ENCODE measurements around the gene TNFAIP2.
"Not testable (repeated sequence)": the region's sequence is repeated elsewhere in the genome, so short reads cannot be mapped to it uniquely, and the experiment has no call there.

TNFAIP2 gene

GRCh38 chr14:103116636-103117035, 6.6 kb upstream of the TNFAIP2 start:
- H3K9ac ChIP-seq (ENCODE audit: low read length) = no peak overlapping the region
- no peaks in the 10 kb centered on the region for H4K20me1 ChIP-seq (ENCODE audit: insufficient read depth, low read length)
- no peak overlapping the region for H3K4me2 ChIP-seq (ENCODE audit: low read length)
- peaks cover 35% of the 10 kb centered on the region for H3K4me1 ChIP-seq (ENCODE audit: insufficient read depth, low read length, severe bottlenecking)
- no peaks in the 10 kb centered on the region for H3K9me2 ChIP-seq (ENCODE audit: low read depth, low read length)
- no peaks in the 10 kb centered on the region for H3K27me3 ChIP-seq (ENCODE audit: insufficient read depth, low read length)
- H3K27ac ChIP-seq (ENCODE audit: low read depth, low read length, poor library complexity, severe bottlenecking) = no peak overlapping the region
- no peaks in the 10 kb centered on the region for H3F3A ChIP-seq (ENCODE audit: insufficient read depth, low read length)
- H3K9me3 ChIP-seq (ENCODE audit: low read length) = no peaks in the 10 kb centered on the region
- H3K36me3 ChIP-seq (ENCODE audit: insufficient read depth, low read length) = no peaks in the 10 kb centered on the region
- H3K79me2 ChIP-seq (ENCODE audit: insufficient read depth, low read length) = no peaks in the 10 kb centered on the region
- TF ChIP-seq EZH2 (IDR thresholded peaks at IDR 0.05; ENCODE audit: borderline replicate concordance, low read length) (no peak), CTCF (IDR thresholded peaks at IDR 0.05; ENCODE audit: low read length) (no peak)
- no peak overlapping the region for H2AFZ ChIP-seq (ENCODE audit: low read length)
- no peak overlapping the region for H3K4me3 ChIP-seq (ENCODE audit: low read depth, low read length, poor library complexity, severe bottlenecking)

GRCh38 chr14:103117499-103117898, 5.8 kb upstream of the TNFAIP2 start:
- H3K27ac ChIP-seq (ENCODE audit: low read depth, low read length, poor library complexity, severe bottlenecking); H3F3A ChIP-seq (ENCODE audit: insufficient read depth, low read length); H3K79me2 ChIP-seq (ENCODE audit: insufficient read depth, low read length); H3K27me3 ChIP-seq (ENCODE audit: insufficient read depth, low read length); H2AFZ ChIP-seq (ENCODE audit: low read length); H3K36me3 ChIP-seq (ENCODE audit: insufficient read depth, low read length); H3K9me3 ChIP-seq (ENCODE audit: low read length); H3K9ac ChIP-seq (ENCODE audit: low read length); H3K9me2 ChIP-seq (ENCODE audit: low read depth, low read length); H4K20me1 ChIP-seq (ENCODE audit: insufficient read depth, low read length); H3K4me2 ChIP-seq (ENCODE audit: low read length); H3K4me3 ChIP-seq (ENCODE audit: low read depth, low read length, poor library complexity, severe bottlenecking): not testable (repeated sequence)
- H3K4me1 ChIP-seq (ENCODE audit: insufficient read depth, low read length, severe bottlenecking) = peaks cover 26% of the 10 kb centered on the region

- Histone ChIP-seq H3K27me3 (ENCODE audit: insufficient read depth, low read length) (no peaks in the 10 kb centered on the region; the same call in 1 of the 2 replicates), H3K79me2 (ENCODE audit: insufficient read depth, low read length) (no peaks in the 10 kb centered on the region), H3K36me3 (ENCODE audit: insufficient read depth, low read length) (no peaks in the 10 kb centered on the region), H3K9me3 (ENCODE audit: low read length) (no peaks in the 10 kb centered on the region), H2AFZ (ENCODE audit: low read length) (no peak overlapping the region), H4K20me1 (ENCODE audit: insufficient read depth, low read length) (no peaks in the 10 kb centered on the region), H3K4me3 (ENCODE audit: low read depth, low read length, poor library complexity, severe bottlenecking) (no peak overlapping the region), H3F3A (ENCODE audit: insufficient read depth, low read length) (no peaks in the 10 kb centered on the region), H3K9ac (ENCODE audit: low read length) (no peak overlapping the region), H3K9me2 (ENCODE audit: low read depth, low read length) (no peaks in the 10 kb centered on the region), H3K4me1 (ENCODE audit: insufficient read depth, low read length, severe bottlenecking) (peaks cover 20% of the 10 kb centered on the region), H3K4me2 (ENCODE audit: low read length) (no peak overlapping the region), H3K27ac (ENCODE audit: low read depth, low read length, poor library complexity, severe bottlenecking) (no peak overlapping the region)
- no peak for TF ChIP-seq EZH2 (IDR thresholded peaks at IDR 0.05; ENCODE audit: borderline replicate concordance, low read length)
Measured at GRCh38 chr14:103118018-103118662, 5.1 kb upstream of the TNFAIP2 start.

GRCh38 chr14:103118663-103119404, 4.4 kb upstream of the TNFAIP2 start:
- no peaks in the 10 kb centered on the region for H3K9me3 ChIP-seq (ENCODE audit: low read length)
- peaks cover 20% of the 10 kb centered on the region for H3K4me1 ChIP-seq (ENCODE audit: insufficient read depth, low read length, severe bottlenecking)
- no peaks in the 10 kb centered on the region for H3F3A ChIP-seq (ENCODE audit: insufficient read depth, low read length)
- no peaks in the 10 kb centered on the region for H3K9me2 ChIP-seq (ENCODE audit: low read depth, low read length)
- TF ChIP-seq CTCF (IDR thresholded peaks at IDR 0.05; ENCODE audit: low read length) (no peak), EZH2 (IDR thresholded peaks at IDR 0.05; ENCODE audit: borderline replicate concordance, low read length) (no peak)
- no peaks in the 10 kb centered on the region for H3K36me3 ChIP-seq (ENCODE audit: insufficient read depth, low read length)
- H3K79me2 ChIP-seq (ENCODE audit: insufficient read depth, low read length) = no peaks in the 10 kb centered on the region
- no peak overlapping the region for H3K27ac ChIP-seq (ENCODE audit: low read depth, low read length, poor library complexity, severe bottlenecking)
- no peak overlapping the region for H2AFZ ChIP-seq (ENCODE audit: low read length)
- H3K9ac ChIP-seq (ENCODE audit: low read length) = no peak overlapping the region
- no peak overlapping the region for H3K4me3 ChIP-seq (ENCODE audit: low read depth, low read length, poor library complexity, severe bottlenecking)
- H3K4me2 ChIP-seq (ENCODE audit: low read length) = no peak overlapping the region
- no peaks in the 10 kb centered on the region; the same call in 1 of the 2 replicates for H3K27me3 ChIP-seq (ENCODE audit: insufficient read depth, low read length)
- no peaks in the 10 kb centered on the region for H4K20me1 ChIP-seq (ENCODE audit: insufficient read depth, low read length)

GRCh38 chr14:103119527-103119926, 3.7 kb upstream of the TNFAIP2 start:
- not testable (repeated sequence) for H3K9me3 ChIP-seq (ENCODE audit: low read length); H4K20me1 ChIP-seq (ENCODE audit: insufficient read depth, low read length); H3K9ac ChIP-seq (ENCODE audit: low read length); H3K79me2 ChIP-seq (ENCODE audit: insufficient read depth, low read length); H3F3A ChIP-seq (ENCODE audit: insufficient read depth, low read length); H3K4me2 ChIP-seq (ENCODE audit: low read length); H3K27me3 ChIP-seq (ENCODE audit: insufficient read depth, low read length); H2AFZ ChIP-seq (ENCODE audit: low read length); H3K4me3 ChIP-seq (ENCODE audit: low read depth, low read length, poor library complexity, severe bottlenecking); H3K9me2 ChIP-seq (ENCODE audit: low read depth, low read length); H3K27ac ChIP-seq (ENCODE audit: low read depth, low read length, poor library complexity, severe bottlenecking); H3K36me3 ChIP-seq (ENCODE audit: insufficient read depth, low read length)
- peaks cover 18% of the 10 kb centered on the region for H3K4me1 ChIP-seq (ENCODE audit: insufficient read depth, low read length, severe bottlenecking)

Measured in OCI-LY1 (cell line).